SW 1271 (cell line): ENCODE results near the gene CYP27B1.
A peak's percentile ranks its signal among the peaks of the same experiment; 100 is the strongest.

Source experiments
- DNase-seq, 2 experiments: peaks; one replicate each; lab custom pipeline; 2025; lab: John Stamatoyannopoulos, UW

The CYP27B1 gene, protein sequence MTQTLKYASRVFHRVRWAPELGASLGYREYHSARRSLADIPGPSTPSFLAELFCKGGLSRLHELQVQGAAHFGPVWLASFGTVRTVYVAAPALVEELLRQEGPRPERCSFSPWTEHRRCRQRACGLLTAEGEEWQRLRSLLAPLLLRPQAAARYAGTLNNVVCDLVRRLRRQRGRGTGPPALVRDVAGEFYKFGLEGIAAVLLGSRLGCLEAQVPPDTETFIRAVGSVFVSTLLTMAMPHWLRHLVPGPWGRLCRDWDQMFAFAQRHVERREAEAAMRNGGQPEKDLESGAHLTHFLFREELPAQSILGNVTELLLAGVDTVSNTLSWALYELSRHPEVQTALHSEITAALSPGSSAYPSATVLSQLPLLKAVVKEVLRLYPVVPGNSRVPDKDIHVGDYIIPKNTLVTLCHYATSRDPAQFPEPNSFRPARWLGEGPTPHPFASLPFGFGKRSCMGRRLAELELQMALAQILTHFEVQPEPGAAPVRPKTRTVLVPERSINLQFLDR

DNA sequence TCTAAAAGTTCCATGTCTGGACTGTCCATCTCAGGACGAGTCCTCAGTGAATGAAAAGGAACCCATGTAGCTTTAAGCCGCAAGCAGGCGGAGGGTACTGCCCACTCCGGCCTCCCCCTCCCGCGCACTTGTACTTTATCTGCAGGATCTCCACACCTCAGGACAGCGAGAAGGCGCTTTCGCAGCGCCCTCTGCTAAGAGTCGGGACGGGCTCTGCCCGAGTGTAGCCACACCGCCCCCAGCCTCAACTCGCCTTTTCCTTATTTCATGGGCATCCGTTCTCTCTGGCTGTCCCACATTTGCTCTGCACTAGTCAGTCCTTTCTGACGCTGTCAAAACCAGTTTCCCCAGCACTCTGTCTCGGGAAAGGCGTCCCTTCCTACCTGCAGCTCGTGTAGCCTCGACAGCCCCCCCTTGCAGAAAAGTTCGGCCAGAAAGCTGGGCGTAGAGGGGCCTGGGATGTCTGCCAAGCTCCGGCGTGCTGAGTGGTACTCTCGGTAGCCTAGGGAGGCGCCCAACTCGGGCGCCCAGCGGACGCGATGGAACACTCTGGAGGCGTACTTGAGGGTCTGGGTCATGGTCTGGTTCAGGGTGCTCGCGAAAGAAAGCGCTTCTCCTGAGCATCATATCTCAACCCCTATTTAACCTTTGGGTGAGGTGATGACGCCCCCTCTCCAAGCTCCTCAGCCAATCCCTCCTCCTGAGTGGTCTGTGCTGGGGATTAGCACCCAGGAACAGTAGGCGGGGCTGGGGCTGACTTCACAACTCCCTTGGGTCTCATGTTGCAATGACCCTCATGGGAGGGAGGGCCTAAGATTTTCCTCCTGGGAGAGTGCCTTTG lies at the start of gene CYP27B1:
Gene CYP27B1 (minus strand): TSS at position 615 of the 841 bp plus-strand sequence. CDS start 37 bp downstream, at position 578.
- peak in 1 of 2 experiments; percentile 34 for DNase-seq

DNA sequence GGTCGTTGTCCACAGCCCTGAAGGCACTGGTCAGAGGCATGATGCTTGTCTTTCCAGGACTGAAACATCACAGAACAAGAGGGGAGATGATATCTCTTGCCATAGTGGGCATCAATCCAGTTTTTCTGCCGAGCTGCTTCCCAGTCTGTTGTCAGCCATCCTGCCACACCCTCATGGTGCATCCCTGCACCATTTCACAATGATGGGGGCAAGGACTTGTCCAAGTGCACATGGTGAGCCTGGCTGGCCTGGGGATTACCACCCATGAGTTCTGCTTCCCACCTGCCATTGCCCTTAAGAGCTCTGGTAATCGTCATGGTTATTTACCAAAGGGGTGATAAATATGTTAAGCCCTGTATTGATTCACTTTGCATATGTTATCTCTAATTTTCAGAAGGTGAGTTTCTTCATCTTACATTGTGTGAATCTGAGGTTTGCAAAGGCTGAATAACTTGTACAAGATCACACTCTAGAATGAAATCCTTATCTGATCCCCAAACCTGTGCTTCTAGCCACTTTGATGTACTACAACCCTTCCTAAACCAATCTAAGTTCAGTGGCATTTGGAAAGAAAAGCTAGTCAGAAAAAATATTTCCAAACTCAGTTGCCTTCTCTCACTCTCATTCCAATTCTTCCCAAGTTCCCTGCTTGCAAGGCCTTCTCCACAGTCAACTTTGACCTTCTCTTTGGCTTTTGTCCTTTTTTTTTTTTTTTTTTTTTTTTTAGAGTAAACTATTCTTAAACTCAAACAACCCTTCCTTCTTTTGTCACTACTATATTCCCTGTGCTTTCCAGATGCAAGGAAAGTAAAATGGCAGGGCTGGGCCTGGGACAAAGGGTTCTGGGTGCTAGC lies 49.4 kb upstream of the CYP27B1 start:
- no peak for DNase-seq

DNA sequence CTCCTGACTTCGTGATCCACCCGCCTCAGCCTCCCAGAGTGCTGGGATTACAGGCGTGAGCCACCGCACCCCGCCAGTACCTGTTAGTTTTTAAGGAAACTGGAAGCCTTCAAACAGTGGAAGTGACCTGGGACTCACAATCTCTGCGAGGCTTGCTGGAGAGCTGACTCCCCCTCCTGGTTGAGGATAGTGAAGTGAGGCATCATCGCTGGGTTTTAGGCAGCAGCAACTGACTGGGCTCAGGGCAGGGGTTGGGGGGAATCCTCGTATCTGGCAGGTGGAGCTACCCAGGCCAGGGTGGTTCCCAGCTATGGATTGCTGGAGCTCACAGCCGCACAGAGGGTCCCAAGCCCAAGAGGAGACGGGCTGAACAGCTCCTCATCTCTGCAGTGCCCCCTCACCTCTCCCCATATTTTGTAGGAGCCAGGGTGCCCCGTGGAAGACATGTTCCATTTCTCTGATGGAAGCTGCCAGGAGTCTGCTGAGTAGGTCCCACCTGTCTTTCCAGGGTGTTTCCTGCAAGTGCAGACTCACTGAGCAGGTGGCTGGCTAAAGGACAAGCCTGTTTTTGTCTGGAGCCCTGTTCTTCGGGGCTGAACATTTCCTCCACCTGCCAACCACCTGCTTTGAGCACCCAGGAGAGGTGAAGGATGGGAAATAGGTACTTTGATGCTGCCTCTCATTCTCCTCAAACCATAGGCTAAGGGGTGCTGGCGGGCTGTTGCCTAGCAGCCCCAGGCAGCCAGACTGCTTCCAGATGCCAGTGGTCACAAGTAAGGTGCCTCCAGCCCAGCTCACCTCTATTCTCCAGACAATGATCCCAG lies 48.5 kb upstream of the CYP27B1 start:
- no peak for DNase-seq

DNA sequence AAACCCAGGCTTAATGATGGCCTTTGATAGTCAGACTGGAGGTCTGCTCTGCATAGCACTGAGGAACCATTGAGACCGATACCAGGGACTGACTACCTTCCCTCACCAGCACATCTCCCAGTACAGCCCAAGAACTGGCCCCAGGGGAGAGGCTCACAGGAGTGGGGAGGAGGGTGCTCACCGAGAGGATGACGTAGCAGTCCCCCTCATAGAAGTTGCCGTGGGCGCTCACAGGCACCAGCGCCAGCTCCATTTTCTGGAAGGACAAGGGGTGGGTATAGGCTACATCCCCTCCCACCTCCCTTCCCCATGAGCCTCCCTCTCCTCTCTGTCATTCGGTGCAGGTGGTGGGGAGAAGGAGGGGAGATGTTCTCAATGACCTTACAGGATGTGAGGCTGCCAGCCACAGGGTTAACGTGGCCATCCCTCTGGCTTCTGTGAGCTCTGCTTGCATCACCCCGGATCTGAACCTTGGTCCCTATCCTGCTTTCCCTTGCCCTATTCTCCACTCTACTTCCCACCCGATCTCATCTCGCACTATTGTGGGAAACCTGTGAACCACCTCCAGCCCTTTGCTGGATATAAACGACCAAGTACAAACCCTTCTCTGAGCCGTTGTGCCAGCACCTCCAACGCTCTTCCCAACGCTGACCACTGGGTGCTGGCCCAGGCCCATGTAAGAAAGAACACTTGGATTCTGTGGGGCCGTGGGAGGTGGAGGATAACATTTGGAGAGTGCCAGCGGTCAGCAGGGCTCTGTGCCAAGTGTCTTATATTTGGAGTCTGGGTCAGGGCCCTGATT lies 47.3 kb upstream of the CYP27B1 start:
- DNase-seq: no peak

DNA sequence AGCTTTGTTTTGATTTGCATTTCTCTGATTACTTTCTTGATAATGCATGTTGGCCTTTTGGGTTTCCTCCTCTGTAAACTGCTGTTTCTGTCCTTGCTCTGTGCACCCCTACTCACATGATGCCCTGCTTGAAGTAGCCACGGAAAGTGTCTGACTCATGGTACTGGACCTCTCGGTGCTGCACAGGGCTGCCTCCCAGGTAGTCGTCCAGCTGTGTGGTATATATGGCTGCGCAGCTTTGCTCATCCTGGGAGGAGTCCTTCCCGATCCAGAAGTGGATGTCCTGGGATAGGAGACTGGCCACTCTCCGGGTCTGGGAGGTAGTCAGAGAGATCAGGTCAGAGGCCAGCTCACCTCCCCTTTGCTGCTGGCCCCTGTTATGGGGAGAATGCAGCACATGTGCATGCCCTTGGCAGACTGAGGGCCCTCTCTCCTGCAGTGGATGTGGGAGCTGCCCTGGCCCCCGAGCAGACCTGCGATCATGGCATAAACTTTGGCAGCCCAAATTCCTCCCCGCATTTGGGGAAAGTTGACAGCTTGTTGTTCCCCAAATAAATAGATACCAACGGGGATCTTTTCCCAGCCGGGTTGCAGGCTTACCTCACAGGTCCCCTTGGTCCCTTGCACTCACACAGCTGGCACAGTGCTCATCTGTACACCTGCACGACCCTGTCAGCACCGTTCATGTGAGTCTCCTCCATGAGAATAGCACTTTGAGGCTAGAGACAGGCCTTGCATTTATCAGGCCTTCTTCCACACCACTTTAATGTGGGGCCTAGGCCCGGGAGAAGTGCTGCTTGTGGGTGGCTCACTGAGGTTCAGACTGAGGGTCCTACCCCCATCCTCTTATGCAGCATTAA lies 46.5 kb upstream of the CYP27B1 start:
- DNase-seq: no peak

DNA sequence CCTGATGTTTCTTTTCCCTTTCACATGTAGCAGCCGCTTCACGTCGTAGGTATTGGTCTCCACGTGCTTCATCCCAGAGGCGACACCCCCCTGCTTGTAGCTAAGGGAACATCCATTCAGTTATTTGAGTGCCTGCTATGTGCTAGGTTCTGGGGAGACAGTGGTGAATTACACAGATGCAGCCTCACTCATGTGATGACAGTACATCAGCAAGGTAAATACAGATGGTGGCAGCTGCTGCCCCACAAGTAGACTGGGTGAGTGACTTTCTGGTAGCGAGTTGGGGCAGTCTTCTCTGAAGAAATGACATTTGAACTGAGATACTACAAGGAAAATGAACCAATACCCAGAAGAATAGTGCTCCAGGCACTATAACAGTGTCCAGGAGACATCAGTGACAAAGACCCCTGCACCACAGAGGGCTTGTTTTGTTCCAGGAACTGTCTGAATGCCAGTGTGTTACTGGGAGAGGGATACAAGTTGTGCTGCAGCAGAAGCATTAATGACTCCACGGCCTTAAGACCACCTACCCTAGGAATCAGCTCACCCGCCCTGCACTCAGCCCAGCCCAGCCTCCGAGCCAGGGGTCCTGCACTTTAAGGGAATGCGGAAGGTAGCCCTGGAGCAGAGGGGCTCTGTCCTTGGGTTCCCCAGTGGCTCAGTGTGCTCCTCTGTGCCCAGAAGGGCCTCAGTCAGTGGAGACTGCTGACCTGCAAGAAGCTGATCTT lies 44.3 kb upstream of the CYP27B1 start:
- DNase-seq: no peak

DNA sequence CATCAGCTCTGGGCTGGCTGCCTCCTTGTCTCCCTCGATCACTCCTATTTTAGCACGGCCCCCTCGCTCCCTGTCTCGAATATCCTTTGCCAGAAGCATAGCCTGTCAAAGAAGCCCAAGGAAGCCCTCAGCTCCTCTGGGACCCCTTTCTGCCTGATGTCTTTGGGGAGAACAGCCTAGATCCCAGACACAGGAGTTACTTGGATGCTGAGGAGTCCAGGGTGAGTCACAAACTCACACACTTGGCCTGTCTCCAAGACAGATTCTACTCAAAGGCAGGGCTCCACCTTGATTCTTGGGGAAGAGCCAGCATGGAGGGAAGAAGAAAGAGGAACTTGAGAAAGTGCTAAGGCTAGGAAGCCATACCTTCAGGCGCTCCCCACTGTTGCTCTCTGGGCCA lies 43.6 kb upstream of the CYP27B1 start:
- no peak for DNase-seq

DNA sequence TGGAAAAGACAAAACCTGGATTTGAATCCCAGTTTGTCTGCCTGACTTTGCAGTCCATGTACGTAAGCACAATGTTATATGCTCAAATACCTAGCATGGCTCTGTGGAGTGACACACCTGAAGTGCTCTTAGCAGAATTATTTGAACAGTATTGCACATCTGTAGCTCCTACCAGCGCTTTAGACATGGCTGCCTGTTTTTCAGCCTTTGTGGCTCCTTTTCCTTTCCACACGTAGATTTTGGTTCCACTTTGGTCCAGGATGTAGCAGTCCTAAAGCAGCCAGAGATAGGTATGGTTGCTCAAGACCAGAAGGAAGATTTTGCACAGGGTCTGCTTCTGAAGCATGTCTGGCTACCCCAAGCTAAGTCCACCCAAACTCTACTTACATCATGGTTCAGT lies 42.5 kb upstream of the CYP27B1 start:
- DNase-seq: no peak

DNA sequence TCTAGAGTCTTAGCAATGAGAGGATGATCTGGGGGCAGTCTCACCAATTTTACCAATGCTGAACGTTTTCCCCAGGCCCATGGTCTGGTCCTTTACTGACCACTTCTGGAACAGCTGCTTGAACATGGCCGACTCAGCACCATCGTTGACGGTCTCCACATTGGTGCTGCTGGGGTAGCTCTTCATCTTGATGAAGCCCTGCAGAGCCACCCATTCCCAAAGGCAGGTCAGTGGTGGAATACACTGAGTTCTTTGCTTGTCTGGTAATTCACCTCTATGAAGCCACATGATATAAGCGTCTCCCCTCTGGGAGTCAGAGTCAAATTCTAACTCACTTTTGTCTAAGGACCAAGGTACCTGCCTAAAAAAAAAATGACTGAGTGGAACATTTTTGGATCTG lies 41.5 kb upstream of the CYP27B1 start:
- no peak for DNase-seq

DNA sequence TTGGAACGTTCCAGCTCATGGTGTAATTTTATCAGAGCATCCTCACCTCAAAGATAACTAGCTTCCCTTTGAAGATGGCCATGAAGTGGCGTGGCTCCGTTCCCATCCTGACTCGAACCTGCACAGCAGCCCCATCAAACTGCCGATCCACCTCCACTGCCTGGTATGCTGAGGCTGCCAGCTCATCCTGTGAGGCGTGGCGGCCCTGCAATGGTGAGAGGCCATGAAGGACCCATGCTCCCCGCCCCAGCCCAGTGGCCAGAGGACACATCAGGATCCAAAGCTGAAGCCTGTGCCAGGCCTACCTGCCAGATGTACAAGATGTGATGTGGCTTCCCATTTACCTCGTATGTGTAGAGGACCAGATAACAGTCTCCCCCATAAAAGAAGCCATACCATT lies 40.4 kb upstream of the CYP27B1 start:
- no peak for DNase-seq

DNA sequence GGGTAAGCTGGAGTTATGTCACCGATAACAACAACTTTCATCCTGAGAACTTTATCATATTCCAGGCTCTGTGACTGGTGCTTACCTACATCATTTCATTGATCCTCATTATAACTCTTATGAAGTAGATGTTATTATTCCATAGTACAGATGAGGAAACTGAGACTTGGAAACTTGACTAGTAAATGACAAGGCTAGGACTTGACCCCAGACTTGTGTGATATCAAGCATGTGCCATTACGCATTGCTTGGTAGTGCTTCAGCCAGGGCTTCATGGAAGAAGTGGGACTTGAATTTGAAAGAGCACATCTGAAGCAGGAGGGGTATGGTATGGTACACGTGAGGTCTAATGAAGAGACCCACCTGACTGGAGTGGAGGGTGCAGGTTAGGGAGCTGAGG lies 39.8 kb upstream of the CYP27B1 start:
- no peak for DNase-seq

DNA sequence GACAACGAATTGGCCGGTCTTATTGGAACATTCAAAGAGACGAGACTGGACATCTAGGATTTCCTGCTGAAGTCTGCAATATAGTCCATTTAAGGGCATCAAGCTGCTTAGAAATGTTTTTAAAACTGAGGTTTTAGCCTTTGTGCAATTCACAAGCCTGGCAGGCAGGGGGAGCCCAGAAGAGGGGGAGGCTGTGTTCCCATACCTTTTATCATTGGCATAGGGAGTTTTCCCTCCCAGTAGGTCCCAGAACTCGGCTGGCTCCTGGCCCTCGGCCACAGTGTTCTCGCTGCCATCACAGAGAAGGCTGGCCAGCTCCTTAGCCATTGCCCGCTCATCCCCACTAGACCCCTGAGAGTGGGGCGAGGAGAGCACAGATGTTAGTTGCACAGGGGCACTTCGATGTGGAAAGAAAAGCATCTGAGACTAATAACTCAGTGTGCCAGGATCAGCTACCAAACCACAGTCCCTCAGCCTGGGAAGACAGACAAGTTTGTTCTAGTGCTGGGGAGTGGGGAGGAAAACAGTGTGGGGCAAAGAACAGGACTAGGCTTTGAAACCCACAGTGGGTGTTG lies 36.5 kb upstream of the CYP27B1 start:
- peak in 1 of 2 experiments; percentile 60 for DNase-seq

DNA sequence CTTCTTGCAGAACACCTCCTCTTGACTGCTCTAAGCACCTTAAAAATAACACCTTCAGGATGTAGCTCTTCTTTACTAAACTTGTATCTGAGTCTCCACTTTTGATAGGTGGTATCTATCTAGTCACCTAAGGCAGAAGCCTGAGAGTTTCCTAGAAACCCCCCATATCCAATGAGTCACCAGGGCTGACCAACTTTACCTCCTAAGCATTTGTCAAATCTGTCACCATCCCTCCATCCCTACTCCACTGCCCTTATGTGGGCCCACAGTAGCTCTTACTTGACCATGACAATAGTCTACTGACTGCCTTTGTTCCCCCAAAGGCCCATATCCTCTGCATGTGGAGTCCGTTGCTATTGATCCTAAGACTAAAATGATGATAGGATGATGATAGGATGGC lies 35.7 kb upstream of the CYP27B1 start:
- DNase-seq: no peak

DNA sequence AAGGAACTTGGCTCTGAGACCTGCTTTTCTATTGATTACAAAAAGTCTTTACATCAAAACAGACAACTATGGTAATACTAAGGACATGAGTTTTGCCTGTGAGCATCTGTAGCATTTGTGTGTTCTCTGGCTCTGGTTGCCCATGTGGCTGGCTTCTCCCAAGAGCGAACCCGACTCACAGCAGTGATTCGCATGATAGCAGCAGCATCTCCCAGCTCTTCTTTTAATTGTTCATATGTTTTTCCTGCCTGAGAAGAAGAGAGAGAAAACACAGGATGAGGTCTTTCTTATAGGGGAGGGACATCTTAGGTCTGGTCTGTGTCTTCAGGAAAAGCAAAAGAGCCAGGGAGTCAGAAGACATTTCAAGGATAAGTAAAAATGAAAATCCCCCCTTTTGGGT lies 34.1 kb upstream of the CYP27B1 start:
- no peak for DNase-seq

DNA sequence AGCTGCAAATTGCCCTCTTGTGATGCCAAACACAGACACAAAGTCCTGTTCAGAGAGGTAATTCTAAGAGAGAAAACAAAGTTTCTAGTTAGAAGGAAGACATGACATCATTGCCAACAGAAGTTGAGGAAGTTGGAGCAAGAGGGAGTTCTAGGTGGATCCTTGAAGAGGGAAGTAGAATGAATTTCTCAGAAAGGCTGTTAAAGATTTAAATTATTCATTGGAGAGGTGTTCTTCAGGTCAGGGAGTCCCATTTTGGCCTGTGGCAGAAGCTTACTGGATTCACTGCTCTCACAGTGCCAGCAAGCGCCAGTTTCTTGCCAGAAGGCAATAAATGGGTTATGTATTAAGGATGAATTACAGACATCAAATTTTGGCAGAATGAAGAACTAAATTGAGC lies 31.1 kb upstream of the CYP27B1 start:
- DNase-seq: no peak

DNA sequence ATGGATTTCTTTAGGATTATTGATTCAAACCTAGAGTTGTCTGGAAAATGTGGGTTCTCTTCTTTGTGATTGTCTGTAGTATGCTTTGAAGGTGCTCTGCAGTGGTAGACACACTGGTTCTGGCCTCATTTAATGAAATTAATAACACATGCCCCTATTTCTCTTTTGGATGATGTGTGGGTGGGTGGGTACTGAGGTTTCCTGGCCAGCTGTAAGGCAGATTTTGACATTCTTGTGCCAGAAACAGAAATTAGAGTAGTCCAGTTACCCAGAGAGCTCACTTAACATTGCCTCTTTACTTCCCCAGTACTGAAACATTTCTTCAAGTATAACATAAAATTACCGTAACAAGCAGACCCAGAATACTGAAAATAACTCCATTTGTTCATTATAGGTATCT lies 30.1 kb upstream of the CYP27B1 start:
- DNase-seq: no peak

DNA sequence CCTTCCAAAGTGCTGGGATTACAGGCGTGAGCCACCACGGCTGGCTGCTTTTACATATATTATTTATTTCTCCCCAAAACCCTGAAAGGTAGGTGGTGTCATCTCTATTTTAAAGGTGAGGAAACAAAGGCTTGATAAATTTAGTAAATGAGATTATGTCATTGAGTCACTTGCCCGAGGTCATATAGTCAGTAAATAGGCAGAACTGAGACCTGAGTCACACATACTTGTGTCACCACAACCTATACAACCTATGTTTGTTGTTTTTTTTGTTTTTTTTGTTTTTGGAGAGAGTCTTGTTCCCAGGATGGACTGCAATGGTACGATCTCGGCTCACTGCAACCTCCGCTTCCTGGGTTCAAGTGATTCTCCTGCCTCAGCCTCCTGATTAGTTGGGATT lies 28.5 kb upstream of the CYP27B1 start:
- peak in 1 of 2 experiments; percentile 44 for DNase-seq

DNA sequence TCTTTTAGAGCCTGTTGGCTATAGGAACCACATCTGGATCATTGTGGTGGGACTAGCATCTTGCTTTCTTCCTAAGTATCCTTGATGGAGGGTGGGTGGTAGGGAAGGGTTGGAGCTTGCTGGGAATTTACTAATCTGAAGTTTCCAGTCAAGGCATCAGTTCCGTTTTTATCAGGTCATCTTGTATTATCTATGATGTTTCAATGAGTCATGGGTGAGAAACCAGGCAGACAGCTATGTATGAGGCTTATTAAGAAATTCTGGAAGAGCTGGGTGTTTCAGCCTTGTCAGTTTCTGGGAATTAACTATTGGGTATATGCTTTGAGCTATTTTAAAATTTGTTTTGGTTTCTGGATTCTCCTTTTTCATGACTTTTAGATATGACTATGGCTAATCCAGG lies 27.0 kb upstream of the CYP27B1 start:
- DNase-seq: peak; percentile 28 to 59
